ENCODE measurements around the gene ALCAM.
"Not testable (repeated sequence)": the region's sequence is repeated elsewhere in the genome, so short reads cannot be mapped to it uniquely, and the experiment has no call there.

Gene ALCAM

DNA sequence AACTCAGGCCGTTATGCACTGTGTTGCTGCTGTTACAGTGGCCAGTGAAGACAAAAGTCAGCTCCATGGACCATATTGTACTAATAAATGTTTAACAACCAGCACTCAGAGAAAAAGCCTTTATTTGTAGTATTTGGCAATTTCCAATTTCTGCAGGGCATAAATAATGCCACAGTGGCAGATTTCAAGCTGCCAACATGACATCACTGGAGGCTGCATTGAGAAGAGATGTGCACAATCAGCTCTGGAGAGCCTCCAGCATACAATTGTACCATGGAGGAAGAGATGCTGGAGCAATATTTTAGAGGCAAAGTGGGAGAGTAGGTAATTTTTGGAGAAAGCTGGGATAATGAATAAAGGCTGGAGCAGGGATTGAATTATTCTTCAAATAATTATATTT, 9.7 kb upstream of the ALCAM start:
- DNase-seq = no peak

DNA sequence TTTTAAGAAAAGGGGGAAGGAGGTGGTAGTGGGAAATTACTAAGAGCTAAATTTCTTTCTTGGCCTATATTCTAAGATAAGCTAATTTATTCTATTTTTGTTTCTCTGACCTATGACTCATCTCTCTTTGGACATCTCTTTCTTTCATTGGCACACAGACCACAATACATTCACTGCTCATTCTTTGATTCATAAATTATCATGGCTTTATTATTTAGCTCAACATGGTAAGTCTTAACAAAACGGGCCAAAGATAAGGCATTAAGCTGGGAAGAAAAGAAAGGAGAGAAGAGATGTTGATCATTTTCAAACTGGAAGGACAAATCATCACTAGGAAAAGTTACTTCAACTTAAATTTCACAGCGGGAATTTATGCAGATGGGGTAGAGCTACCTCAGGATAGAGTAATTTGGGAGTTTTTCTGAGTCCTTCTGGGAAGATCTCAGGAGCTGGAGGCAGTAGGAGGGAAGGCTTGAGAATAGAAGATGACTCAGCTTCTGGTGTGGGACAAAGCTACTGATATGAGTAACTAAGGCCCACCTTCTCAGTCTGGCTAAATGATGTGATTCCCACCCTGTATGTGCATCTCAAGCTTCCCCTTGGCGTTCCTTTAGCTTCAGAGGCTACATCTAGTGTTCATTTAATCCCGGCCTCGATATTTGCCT, 7.5 kb upstream of the ALCAM start:
- DNase-seq = no peak

DNA sequence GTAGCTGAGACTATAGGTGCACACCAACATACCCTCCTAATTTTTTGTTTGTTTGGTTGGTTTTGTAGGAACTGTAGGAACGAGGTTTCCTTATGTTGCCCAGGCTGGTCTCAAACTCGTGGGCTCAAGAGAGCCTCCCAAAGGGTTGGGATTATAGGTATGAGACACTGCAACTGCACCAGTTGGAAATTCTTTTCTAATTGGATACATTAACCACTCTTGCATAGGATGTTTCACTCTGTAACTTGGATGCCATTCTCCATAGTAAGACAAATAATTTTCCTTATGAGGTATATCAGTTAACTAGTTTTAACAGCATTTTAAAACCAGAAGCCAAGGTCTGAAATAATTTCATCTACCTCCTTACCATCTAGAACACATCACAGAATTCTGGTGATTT, 6.7 kb upstream of the ALCAM start:
- DNase-seq = no peak

DNA sequence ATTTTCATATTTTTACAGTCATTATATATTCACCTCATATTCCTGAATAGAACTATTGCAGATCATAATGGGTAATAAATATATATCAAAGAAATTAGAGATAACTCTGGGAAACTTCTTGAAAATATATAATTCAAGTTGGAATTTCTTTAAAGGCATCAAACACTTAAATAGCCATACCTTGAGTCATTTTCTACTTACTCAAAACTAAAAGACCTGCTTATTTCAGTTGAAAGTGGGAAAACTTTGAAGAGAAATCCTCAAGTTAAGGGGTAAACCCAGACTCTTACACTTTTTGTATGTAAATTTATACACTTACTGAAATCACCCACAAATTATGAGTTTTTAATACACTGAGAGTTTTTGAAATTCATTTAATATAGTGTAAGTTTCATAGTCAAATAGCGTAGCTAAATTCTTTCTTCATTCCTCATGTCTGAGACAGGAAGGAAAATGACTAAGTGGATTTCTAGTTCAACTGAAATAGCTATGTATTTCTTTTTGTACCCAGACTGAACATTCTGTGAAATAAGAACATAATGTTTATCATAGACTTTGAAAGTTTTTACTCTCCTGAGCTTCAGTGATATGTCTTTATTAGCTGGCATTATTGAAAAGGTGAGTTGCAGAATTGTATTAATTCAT, 4.6 kb upstream of the ALCAM start:
- DNase-seq = no peak

DNA sequence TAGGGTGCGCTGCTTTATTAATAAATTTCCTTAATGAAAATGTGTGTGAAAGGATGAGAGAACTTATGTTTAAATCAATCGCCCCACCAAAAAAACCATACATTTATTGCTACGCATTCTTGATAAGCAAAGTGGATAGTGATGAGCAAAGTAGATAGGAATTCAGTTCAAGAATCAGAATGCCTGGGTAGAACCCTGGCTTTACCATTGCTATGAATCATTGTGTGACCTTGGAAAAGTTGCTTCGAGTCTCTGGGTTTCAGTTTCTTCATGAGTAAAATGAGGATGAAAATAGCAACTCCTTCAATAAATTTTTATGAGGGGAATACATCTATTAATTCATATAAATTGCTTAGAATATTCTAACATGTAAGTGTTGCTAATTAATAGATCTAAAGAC, 2.6 kb upstream of the ALCAM start:
- DNase-seq = no peak

DNA sequence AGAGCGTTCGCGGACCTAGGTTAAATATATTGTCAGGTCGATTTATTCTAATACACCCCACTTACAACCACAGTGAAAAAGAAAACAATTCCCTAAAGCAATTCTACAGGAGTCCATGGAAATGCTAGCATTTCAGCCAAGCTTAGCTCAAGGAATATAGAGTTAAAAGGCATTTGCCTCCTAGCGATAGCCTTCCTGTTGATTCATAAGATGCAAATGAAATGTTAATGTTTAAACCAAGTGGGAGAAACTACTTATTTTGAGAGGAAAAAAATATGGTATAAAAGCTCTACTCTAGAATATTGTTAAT, 1.7 kb upstream of the ALCAM start:
- DNase-seq = no peak

DNA sequence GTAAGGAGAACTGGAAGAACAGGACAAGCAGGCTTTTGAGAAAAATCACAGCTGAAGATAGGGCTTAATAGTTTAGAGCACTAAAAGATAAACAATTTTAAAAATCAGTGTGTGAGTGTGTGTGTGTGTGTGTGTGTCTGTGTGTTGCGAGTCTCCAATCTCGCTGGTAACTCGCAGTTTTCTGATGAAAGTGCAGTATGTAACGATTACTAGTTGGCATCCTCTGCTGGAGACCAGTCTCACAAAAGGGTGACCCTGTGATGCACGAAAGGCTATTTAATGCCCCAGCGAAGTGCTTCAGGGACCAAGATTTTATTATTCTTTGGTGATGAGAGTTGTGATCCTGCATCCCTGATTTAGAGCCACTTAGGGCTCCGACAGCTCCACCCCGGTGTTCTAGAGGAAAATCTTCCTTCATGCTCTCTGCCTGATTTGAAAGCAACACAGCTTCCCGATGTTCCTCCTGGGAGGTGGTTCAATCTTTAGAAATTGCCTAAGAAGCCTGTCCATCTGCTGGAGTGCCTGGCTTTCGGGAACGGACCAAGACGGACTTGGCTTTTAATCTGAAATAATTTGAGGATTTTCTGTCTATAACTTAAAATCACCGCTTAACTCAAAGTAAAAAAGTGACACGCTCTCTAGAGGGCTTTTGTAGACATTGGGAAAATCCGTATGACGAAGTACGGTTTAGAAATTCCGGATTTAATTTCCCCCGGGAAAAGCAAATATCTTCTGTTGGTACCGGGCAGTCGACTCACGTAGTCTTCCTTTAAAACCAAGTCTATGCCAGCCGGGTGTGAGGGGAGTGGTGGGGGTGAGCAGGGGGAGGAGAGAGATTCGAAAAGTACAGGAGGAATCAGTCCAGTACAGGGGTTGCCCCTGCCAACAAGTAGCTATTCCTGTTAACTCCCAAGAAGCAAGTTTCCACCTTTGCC, 1.1 kb upstream of the ALCAM start:
- no peak for DNase-seq

DNA sequence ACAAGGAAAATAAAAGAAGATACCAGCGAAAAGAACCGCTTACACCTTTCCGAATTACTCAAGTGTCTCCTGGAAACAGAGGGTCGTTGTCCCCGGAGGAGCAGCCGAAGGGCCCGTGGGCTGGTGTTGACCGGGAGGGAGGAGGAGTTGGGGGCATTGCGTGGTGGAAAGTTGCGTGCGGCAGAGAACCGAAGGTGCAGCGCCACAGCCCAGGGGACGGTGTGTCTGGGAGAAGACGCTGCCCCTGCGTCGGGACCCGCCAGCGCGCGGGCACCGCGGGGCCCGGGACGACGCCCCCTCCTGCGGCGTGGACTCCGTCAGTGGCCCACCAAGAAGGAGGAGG, 325 bp downstream of the ALCAM start:
- peak; percentile 33 for DNase-seq

DNA sequence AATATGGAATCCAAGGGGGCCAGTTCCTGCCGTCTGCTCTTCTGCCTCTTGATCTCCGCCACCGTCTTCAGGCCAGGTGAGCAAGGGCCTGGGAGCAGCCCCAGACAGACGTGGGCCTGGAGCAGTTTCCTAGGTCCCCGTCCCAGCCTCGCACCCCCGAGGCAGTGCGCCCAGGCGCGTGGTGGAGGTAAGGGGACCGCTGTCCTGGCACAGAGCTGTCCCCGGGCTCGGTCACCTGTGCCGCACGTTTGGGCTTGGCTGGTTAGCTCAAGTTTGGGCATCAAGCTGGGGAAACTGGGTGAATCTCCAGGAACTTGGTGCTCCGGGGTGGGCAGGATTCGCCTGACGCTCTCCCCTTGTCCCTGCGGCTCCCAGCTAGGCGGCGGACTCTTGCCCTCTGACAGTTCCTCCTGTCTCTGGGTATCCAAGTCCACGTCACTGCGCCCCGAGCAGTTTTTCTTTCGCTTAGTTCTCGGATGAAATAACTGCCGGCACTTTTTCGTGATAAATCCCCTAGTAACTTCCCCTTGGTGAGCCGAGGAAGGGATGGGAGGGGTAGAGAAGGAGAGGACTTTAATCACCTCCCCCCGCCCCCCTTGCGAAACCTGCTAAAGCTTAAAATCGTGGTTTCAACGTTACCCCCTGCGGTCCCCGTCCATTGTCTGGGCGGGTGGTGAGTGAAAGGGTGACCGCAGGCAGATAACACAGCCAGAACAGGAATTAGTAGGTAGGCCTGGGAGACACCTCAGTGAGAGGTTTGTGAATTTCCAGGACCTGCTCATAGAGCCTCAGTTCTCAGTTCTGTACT, 901 bp downstream of the ALCAM start:
- peak; percentile 81 for DNase-seq

DNA sequence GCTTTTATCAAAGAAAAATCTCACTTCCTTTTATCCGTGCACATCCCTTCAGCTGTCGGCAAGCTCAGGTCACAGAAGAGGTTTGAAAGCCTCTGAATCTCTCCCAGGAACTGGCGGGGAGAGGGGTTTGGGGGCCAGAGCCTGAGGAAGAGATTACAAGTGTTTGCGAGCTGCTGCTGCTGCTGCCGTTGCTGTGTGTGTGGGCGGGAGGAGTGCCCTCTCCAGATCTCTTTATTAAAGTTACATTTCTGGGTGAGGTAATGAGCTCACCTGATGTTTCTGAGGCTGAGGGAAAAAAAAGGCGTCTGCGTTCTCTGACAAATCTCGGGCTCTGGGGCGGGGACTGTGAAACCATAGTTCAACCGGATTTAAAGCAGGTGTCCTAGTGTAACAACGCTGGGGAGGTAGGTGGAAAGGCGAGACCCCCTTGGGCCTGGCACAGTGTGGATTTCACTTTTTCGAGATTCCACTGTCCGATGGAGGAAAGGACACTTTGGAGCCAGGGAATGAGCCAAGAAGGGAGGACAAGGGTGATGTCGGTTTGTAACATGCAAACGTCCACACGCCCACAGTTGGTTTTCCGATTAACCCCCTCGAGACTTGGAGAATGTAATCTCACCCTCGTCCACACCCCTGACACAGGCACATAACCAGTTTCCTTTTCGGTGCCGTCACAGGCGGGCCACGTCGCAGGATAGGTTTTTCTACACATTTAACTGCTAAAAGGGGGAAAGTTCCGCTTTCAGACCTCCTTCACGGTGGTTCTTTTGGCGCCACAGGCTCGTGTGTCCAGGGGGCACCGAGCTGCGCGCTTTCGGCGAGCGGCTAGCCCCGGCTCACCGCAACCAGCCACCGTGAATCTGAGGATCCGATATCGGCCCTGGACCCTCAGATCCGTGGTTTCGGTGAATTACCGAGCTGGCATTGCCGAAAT, 2.1 kb downstream of the ALCAM start:
- peak; percentile 74 for DNase-seq

DNA sequence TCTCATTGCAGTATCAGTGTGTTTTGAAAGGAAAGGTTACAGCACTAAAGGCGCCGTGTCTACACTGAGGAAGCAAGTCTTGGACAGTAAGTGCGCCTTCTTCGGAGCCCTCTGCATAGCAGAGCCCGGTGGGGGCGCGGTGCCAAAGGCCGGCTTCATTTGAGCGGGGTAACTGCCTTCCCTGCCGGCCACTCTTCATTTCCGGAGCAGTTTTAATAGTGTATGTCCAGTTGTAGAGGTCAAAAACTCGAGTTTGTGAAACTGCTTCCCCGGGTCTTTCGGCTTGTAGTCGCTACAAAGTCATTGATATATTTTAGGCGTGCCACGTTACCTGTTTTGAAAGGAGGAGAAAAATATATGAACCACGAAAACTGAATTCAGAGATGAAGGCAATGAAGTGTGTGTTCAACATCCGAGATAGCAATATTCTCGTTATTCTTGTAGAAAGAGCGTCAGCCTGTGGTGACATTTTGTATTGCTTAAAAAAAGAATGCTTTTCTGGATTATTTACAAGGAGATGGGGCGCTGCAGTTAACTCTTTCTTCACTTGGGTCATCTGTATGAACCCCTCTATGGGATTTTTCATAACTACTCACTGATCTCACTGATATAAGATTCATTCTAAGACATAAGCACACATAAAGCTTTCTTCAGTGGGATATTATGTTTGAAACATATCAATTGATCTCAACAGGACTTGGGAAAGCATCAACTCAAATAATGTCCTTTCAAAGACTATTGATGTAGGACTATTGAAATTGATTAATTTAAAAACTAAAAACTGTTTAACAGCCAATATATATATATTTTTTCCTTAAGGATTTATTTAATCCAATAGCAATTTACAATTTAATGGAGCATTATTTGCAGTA, 3.0 kb downstream of the ALCAM start:
- DNase-seq = peak; percentile 27

DNA sequence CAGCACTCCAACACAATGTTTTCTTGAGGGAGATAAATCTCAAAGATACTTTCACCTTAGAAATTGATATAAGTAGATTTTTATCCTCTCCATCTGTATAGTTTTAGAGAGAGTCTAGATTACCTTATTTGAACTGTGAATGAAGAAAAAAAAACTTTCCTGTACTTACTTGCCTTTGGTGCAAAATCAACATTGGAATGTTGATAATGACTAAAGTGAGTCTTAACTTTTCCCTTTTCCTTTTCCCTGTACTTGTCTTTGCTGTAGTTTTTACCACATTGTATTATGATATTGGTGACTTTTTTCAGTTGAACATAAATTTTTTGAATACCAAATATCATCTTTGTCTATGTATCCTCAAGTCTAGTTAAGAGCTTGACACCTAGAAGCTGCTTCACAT, 6.7 kb downstream of the ALCAM start:
- DNase-seq = no peak

DNA sequence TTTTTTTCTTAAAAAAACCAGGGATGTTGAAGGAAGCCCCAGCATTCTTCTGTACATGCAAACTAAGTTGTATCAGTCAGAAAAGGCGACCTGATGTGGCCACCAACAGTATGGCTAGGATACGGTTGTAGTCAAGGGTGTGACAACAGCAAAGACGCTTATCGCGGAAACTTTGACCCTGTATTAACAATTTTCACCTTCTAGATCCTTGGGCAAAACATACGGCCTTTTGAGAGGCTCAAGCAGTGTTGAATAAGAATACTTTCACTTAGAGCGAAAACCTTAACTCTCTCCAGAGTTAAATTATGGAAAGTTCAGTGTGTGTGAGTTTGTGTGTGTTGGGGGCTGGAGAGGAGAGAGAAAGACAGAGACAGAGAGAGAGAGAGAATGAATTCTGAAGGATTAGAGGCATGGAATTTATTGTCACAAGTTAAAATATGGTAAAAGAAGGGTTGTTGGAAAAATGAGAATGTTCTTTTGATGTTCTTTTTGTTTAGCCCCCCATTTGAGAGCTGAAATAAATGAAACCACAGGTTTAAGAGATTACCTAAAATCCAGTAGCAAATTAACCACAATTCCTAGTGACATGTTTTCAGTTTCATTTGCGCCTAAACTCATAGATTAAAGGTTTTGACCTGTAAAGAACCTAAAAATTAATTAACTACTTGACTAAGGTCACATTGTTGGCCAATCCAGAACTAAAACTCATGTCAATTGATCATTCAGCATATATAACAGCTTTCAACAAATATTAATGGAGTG, 9.2 kb downstream of the ALCAM start:
- no peak for DNase-seq

DNA sequence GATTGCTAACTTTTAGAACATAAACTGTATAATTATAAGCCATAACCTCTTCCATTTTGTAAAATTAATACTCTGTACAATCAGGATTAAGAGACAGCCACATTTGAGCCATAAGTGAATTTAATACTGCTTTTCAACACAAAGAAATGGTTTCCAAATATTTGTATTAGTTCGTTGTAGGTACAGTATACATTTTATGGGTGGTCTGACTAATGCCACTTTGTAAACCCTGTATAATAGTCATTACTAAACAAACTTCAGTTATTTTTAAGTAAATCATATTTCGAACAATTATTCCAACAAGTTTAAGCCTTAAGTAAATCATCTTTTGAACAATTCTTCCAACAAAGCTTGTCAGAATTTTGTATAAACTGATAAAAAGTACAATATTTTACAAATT, 11.0 kb downstream of the ALCAM start:
- DNase-seq = no peak

DNA sequence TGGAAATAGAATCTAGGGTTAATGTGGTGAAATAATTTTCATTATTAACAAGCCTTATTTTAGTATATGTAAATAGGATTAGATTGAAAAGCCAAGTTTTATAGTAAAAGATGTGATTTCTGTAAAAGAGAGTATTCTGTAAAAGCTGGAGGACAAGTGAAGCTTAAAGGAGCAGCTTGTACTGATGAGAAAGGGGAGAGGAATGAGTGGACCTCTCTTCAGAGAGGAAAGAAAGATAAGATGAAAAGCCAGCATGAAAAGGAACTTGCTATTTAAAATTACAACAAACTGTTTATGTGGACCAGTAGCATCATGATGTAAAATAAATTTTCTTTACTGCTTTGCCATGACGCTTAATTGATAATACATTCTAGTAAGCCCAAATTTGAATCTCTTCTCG, 18.5 kb downstream of the ALCAM start:
- DNase-seq = no peak

DNA sequence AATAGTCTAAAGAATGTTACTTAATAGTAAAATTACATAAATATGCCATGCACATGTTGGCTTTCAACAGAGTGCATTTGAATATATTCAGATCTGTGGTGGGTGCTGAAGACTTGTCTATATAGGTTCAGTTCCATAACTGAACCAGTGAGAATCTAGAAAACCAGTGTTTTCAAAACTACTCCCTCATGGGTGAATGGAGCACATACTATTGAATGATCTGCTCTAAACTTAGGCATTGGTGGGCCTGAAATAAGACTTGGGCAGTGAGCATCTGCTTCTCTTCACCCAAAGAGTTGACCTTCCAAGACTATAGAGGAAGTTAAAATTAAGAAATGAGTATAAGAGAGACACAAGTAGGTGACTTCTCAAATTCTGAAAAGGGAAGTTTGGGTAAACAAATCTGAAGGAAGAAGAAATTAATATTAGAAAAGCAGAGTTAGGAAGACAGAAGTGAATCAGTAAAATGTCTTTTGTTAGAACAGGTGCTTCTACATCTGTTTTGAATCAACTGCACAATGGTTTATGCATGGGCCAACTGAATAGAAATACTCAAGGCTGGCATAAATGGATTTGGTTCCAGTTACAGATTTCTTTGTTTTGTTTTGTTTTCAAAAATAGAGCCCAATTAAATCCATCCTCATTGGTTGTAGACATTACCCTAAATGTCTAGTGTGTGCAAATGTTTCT, 19.3 kb downstream of the ALCAM start:
- DNase-seq = no peak

DNA sequence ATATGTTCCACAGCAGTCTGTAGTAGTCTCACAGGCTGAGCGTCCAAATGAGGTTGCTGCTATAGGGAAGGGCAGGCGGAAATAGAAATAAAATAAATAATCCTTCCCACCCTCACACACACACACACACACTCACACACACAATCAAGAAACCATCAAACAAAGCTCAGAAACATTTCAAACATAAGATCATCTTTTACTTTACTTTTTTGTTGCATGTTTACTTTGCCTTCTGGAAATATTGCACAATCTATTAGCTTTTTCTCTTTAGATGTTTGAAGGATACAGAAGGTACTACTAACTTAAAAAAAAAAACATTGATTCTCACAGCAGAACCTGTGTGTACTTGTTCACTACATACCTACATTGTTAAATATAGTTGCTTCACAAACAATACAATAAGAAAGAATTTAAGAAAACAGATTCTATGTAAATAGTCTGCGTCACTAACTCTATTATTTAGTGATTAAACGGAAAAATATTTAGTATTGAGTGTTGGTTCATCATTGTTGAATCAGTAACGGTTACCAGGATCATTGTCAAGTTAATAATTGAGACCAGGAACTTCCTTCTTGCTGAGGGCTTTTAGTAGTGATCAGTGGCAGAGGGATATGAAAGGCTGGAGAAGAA, 20.5 kb downstream of the ALCAM start:
- no peak for DNase-seq

DNA sequence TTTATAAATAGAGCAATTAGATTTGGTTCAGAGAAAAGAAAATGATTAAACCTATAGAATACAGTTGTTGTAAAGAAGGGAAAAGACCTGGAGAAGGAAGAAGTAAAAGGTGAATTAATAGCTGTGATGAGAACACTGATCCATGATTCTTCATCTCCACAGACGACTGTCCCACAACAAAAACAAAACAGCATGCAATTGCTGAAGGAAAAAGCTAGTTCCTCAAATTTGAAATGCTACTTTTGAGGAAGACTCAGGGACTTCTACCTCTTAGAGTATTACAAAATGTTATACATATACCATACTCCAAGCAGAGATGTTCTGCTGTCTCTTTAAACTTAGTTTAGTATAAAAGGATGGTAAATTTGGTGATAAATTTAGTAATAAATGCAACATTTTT, 21.5 kb downstream of the ALCAM start:
- DNase-seq = no peak

DNA sequence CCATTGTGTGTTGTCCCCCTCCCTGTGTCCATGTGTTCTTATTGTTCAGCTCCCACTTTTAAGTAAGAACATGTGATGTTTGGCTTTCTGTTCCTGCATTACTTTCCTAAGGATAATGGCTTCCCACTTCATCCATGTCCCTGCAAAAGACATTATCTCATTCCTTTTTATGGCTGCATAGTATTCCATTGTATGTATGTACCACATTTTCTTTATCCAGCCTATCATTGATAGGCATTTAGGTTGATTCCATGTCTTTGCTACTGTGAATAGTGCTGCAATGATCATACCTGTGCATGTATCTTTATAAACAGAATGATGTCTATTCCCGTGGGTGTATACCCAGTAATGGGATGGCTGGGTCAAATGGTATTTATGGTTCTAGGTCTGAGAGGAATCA, 23.1 kb downstream of the ALCAM start:
- not testable (repeated sequence) for DNase-seq
